ENCODE measurements around the gene ICA1L. TPM values are rescaled to one million over a fixed set of nuclear protein-coding genes. Genes with fewer than 3 reads are reported as not detected.

The ICA1L gene
- total and polyA plus RNA-seq, 2 of the 4 experiments (the other 2 are of a cell fraction) = 1.7 to 1.8 TPM

DNA sequence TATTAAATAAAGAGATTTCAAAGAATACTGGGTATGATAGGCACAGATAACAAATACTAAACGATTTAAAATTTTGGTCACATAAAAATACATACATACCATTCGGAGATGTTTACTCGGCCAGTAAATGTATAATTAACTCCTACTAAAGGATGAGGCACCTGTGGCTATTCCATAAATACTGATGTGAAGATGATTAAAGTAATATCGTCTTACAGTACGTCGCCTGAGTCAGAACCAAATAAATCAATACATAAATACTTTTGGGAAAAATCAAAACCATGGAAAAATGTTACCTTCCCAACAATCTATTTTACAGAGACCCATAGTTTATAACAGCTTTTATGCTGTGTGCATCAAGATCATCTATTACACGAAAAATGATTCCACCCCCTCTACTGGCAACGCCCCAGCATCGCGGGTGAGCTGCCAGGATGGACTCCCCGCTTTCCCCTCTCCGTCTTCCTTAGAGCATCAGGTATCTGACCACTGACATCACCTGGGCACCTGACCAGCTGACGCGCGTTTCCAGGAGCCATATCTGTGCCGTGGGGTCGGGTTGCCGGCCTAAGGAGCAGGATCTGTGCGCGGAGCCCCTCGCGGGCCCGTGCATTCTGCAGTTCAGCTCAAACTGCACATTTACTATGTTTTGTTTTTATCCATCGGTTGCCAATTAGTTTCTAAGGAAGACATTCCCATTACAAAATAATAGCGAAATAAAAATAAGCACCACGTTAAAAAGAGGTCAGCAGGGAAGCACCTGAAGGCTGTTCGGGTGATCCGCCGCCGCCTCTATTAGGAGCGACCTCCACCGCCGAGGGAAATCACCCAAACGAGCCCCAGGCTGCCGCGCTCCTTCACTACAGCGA lies 901 bp downstream of the ICA1L start:
- peak; percentile 36 for DNase-seq
- in situ Hi-C loops (cut with MboI; ENCODE audit: low sequenced_read_pairs) = loop anchor here (10.0 kb wide), 1 partner anchor 276 kb away; no protein-coding TSS in a partner anchor
- no peak; the same call in 1 of the 2 replicates for TF ChIP-seq MAZ (IDR thresholded peaks at IDR 0.05; ENCODE audit: borderline replicate concordance, low read depth, low read length)
- TF ChIP-seq NFE2L2 (IDR thresholded peaks at IDR 0.05; ENCODE audit: low read depth, low read length) = no peak
- TF ChIP-seq, protein P1, sequence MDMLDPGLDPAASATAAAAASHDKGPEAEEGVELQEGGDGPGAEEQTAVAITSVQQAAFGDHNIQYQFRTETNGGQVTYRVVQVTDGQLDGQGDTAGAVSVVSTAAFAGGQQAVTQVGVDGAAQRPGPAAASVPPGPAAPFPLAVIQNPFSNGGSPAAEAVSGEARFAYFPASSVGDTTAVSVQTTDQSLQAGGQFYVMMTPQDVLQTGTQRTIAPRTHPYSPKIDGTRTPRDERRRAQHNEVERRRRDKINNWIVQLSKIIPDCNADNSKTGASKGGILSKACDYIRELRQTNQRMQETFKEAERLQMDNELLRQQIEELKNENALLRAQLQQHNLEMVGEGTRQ (IDR thresholded peaks at IDR 0.05; ENCODE audit: low read depth, low read length) = no peak
- TF ChIP-seq CEBPB (IDR thresholded peaks at IDR 0.05; ENCODE audit: low read depth, low read length) = no peak
- TF ChIP-seq BHLHE40 (IDR thresholded peaks at IDR 0.05; ENCODE audit: low read depth, low read length) = no peak
- TF ChIP-seq RFX5 (IDR thresholded peaks at IDR 0.05; ENCODE audit: low read depth, low read length) = no peak
- no peak for TF ChIP-seq MAFK (IDR thresholded peaks at IDR 0.05; ENCODE audit: low read depth, low read length)
- TF ChIP-seq FOS (IDR thresholded peaks at IDR 0.05; ENCODE audit: low read depth, low read length) = no peak
- TF ChIP-seq RAD21 (IDR thresholded peaks at IDR 0.05; ENCODE audit: low read length) = peak; percentile 45
- TF ChIP-seq POLR2A (IDR thresholded peaks at IDR 0.05; ENCODE audit: low read depth, low read length) = no peak
- TF ChIP-seq RCOR1 (IDR thresholded peaks at IDR 0.05; ENCODE audit: insufficient replicate concordance, low read length) = no peak
- peak; percentile 24; the same call in 1 of the 2 replicates for TF ChIP-seq SMC3 (IDR thresholded peaks at IDR 0.05; ENCODE audit: low read depth, low read length)
- TF ChIP-seq, protein P2, sequence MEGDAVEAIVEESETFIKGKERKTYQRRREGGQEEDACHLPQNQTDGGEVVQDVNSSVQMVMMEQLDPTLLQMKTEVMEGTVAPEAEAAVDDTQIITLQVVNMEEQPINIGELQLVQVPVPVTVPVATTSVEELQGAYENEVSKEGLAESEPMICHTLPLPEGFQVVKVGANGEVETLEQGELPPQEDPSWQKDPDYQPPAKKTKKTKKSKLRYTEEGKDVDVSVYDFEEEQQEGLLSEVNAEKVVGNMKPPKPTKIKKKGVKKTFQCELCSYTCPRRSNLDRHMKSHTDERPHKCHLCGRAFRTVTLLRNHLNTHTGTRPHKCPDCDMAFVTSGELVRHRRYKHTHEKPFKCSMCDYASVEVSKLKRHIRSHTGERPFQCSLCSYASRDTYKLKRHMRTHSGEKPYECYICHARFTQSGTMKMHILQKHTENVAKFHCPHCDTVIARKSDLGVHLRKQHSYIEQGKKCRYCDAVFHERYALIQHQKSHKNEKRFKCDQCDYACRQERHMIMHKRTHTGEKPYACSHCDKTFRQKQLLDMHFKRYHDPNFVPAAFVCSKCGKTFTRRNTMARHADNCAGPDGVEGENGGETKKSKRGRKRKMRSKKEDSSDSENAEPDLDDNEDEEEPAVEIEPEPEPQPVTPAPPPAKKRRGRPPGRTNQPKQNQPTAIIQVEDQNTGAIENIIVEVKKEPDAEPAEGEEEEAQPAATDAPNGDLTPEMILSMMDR (conservative IDR thresholded peaks at IDR 0.05; ENCODE audit: low read depth, low read length) = peak; percentile 39
- no peak; the same call in 1 of the 2 replicates for TF ChIP-seq MXI1 (IDR thresholded peaks at IDR 0.05; ENCODE audit: borderline replicate concordance, low read depth, low read length)

More for the DNA sequence above, 901 bp downstream of the ICA1L start:
- H2AFZ ChIP-seq (replicated peaks; ENCODE audit: low read length, poor library complexity) = peak overlapping the region; percentile 97
- H3K4me1 ChIP-seq (ENCODE audit: control insufficient read depth, insufficient read depth, low read length) = no peaks in the 10 kb centered on the region
- H3K4me3 ChIP-seq (ENCODE audit: insufficient read depth, low read depth, low read length) = peak overlapping the region; percentile 91
- H2BK5ac ChIP-seq (ENCODE audit: low read depth, low read length, poor library complexity, severe bottlenecking) = peak overlapping the region; percentile 7
- no peak overlapping the region for H2AK5ac ChIP-seq (ENCODE audit: low read depth, low read length)
- H3K36me3 ChIP-seq (ENCODE audit: control insufficient read depth, insufficient read depth, low read length) = no peaks in the 10 kb centered on the region
- ChIA-PET POLR2A (ENCODE audit: unreplicated experiment) (interaction anchor here (0.5 to 0.6 kb wide), 2 partner anchors 22 to 624 kb away, joined by 3 read pairs; no protein-coding TSS in a partner anchor), CTCF (interaction anchor here (1.5 kb wide), 1 partner anchor 282 kb away, joined by 6 read pairs; no protein-coding TSS in a partner anchor)
- H3K9ac ChIP-seq (ENCODE audit: low read depth, low read length) = peak overlapping the region; percentile 51
- H3K9me1 ChIP-seq (ENCODE audit: insufficient read depth, low read length) = no peaks in the 10 kb centered on the region
- no peak overlapping the region for H2BK20ac ChIP-seq (ENCODE audit: low read depth, low read length)
- dilution Hi-C loops (cut with HindIII; ENCODE audit: low sequenced_read_pairs, unreplicated experiment) (no loop called here), intact Hi-C loops (cut with micrococcal nuclease) (loop anchor here (1.0 to 5.0 kb wide), 3 partner anchors 236 to 298 kb away; partner anchors contain the start of gene FAM117B)
- no TSS peak for BruUV-seq (replicated peaks)
- H3K14ac ChIP-seq (replicated peaks; ENCODE audit: low read depth, low read length) = peak overlapping the region; percentile 69; the same call in 1 of the 2 replicates
- H4K91ac ChIP-seq (ENCODE audit: insufficient read depth, low read depth, low read length) = peak overlapping the region; percentile 21; the same call in 1 of the 2 replicates
- no peak overlapping the region for H3K18ac ChIP-seq (ENCODE audit: low read depth, low read length)
- peak overlapping the region; percentile 96 for H3K4me2 ChIP-seq (ENCODE audit: low read depth, low read length)
- no peaks in the 10 kb centered on the region for H3K9me3 ChIP-seq (ENCODE audit: control insufficient read depth, insufficient read depth, low read length)
- peak overlapping the region; percentile 22 to 26; a peak in 1 of 4 replicates for H4K8ac ChIP-seq (ENCODE audit: low read depth in 2 of 2, low read length in 2 of 2)
- H3K27me3 ChIP-seq (ENCODE audit: control insufficient read depth, insufficient read depth, low read length) = no peaks in the 10 kb centered on the region
- peak; percentile 83 for ATAC-seq (ENCODE audit: low read depth)
- H4K5ac ChIP-seq (ENCODE audit: low read depth, low read length) = no peak overlapping the region
- no peak overlapping the region; the same call in 1 of the 2 replicates for H2BK120ac ChIP-seq (ENCODE audit: low read depth, low read length)
- H3K4ac ChIP-seq (ENCODE audit: low read depth, low read length) = no peak overlapping the region
- no peak overlapping the region for H3K56ac ChIP-seq (ENCODE audit: extremely low read depth, insufficient read depth, low read length)
- H2AK9ac ChIP-seq (replicated peaks; ENCODE audit: low read depth, low read length, poor library complexity) = peak overlapping the region; percentile 73
- peak overlapping the region; percentile 70; the same call in 1 of the 2 replicates for H3K23ac ChIP-seq (ENCODE audit: low read depth, low read length)
- H2BK15ac ChIP-seq (ENCODE audit: low read depth, low read length) = no peak overlapping the region
- 2% methylated on average over 22 of the region's 37 CpGs; no CpG with 5 or more reads in 1 of the 2 experiments for WGBS, 2 experiments (ENCODE audit: extremely low coverage in 2 of 2, insufficient read length in 1 of 2)
- H3K27ac ChIP-seq (ENCODE audit: insufficient read depth, low read length) = peak overlapping the region; percentile 39
- no peaks in the 10 kb centered on the region for H4K20me1 ChIP-seq (ENCODE audit: insufficient read depth, low read length)
- no peaks in the 10 kb centered on the region for H3K79me1 ChIP-seq (ENCODE audit: low read depth in 1 of 2, low read length in 2 of 2)

Measured in IMR-90 (cell line).